Measurements from ENCODE around the gene SHISA6.

Gene SHISA6

GRCh38 chr17:11598274-11599221 is 357.5 kb downstream of the SHISA6 start, which contains the start of gene DNAH9:
Gene DNAH9, plus strand, starts transcription at chr17:11598470. Its CDS starts 29 bp downstream, at chr17:11598499.
- no peaks in the 10 kb centered on the region for H3K36me3 Mint-ChIP-seq (ENCODE audit: low read depth)
- H3K4me1 Mint-ChIP-seq (ENCODE audit: low read depth): no peaks in the 10 kb centered on the region
- H3K27me3 Mint-ChIP-seq: peaks cover 20% of the 10 kb centered on the region
- H3K9me3 Mint-ChIP-seq: peaks cover 20% of the 10 kb centered on the region
- no peak within 1 kb of the TSS for H3K27ac Mint-ChIP-seq
- H3K4me3 Mint-ChIP-seq: no peak within 1 kb of the TSS

GRCh38 chr17:11601661-11602060 is 360.6 kb downstream of the SHISA6 start:
- Mint-ChIP-seq H3K4me3 (no peak overlapping the region), H3K27me3 (peaks cover 20% of the 10 kb centered on the region), H3K4me1 (ENCODE audit: low read depth) (no peaks in the 10 kb centered on the region), H3K27ac (no peak overlapping the region), H3K36me3 (ENCODE audit: low read depth) (no peaks in the 10 kb centered on the region), H3K9me3 (peaks cover 4% of the 10 kb centered on the region)

- Mint-ChIP-seq H3K27me3 (no peaks in the 10 kb centered on the region), H3K4me3 (no peak overlapping the region), H3K36me3 (ENCODE audit: low read depth) (no peaks in the 10 kb centered on the region), H3K9me3 (no peaks in the 10 kb centered on the region), H3K4me1 (ENCODE audit: low read depth) (no peaks in the 10 kb centered on the region), H3K27ac (no peak overlapping the region)
Observed at GRCh38 chr17:11608396-11608795, 367.4 kb downstream of the SHISA6 start.

GRCh38 chr17:11610999-11611566 is 370.1 kb downstream of the SHISA6 start:
- H3K36me3 Mint-ChIP-seq (ENCODE audit: low read depth): no peaks in the 10 kb centered on the region
- no peaks in the 10 kb centered on the region for H3K27me3 Mint-ChIP-seq
- H3K27ac Mint-ChIP-seq: no peak overlapping the region
- H3K4me1 Mint-ChIP-seq (ENCODE audit: low read depth): no peaks in the 10 kb centered on the region
- no peak overlapping the region for H3K4me3 Mint-ChIP-seq
- H3K9me3 Mint-ChIP-seq: no peaks in the 10 kb centered on the region

- Mint-ChIP-seq H3K4me1 (ENCODE audit: low read depth) (no peaks in the 10 kb centered on the region), H3K4me3 (no peak overlapping the region), H3K27me3 (no peaks in the 10 kb centered on the region), H3K9me3 (no peaks in the 10 kb centered on the region), H3K27ac (no peak overlapping the region), H3K36me3 (ENCODE audit: low read depth) (no peaks in the 10 kb centered on the region)
Observed at GRCh38 chr17:11612956-11613355, 371.9 kb downstream of the SHISA6 start.
